HG03108 (cell line): Measurements from ENCODE around the gene GNA12.

ENCODE experiments used
- ATAC-seq: cut with Tn5 transposase; IDR thresholded peaks from one replicate; pipeline ENCODE4 v1.9.1; 2021; ENCODE audit warnings: moderate library complexity; ENCODE audit not compliant: unreplicated experiment

Gene GNA12

GRCh38 chr7:2786607-2787116 lies 57.4 kb downstream of the GNA12 start:
- no peak for ATAC-seq

GRCh38 chr7:2785071-2785500 lies 59.0 kb downstream of the GNA12 start:
- no peak for ATAC-seq

GRCh38 chr7:2782565-2782964 lies 61.5 kb downstream of the GNA12 start:
- ATAC-seq, result no peak

- ATAC-seq, result no peak
These were observed 62.0 kb downstream of the GNA12 start for GRCh38 chr7:2782121-2782520.

GRCh38 chr7:2781636-2782035 lies 62.5 kb downstream of the GNA12 start:
- ATAC-seq, result no peak

GRCh38 chr7:2779051-2779450 lies 65.1 kb downstream of the GNA12 start:
- no peak for ATAC-seq

GRCh38 chr7:2777898-2778535 lies 66.1 kb downstream of the GNA12 start:
- ATAC-seq, result no peak

- no peak for ATAC-seq
These were observed 67.7 kb downstream of the GNA12 start for GRCh38 chr7:2776401-2776800.

- ATAC-seq, result no peak
These were observed 68.3 kb downstream of the GNA12 start for GRCh38 chr7:2775785-2776184.

- no peak for ATAC-seq
These were observed 68.7 kb downstream of the GNA12 start for GRCh38 chr7:2775376-2775775.

- ATAC-seq, result no peak
These were observed 69.2 kb downstream of the GNA12 start for GRCh38 chr7:2774935-2775334.

- ATAC-seq, result no peak
These were observed 69.8 kb downstream of the GNA12 start for GRCh38 chr7:2774280-2774679.

- ATAC-seq, result no peak
These were observed 70.5 kb downstream of the GNA12 start for GRCh38 chr7:2773608-2774007.

GRCh38 chr7:2771274-2771731 lies 72.8 kb downstream of the GNA12 start:
- ATAC-seq, result no peak

- no peak for ATAC-seq
These were observed 79.5 kb downstream of the GNA12 start for GRCh38 chr7:2764621-2765020.

GRCh38 chr7:2763597-2763996 lies 80.5 kb downstream of the GNA12 start:
- no peak for ATAC-seq

- no peak for ATAC-seq
These were observed 82.2 kb downstream of the GNA12 start for GRCh38 chr7:2761801-2762497.

GRCh38 chr7:2761131-2761624 lies 82.9 kb downstream of the GNA12 start:
- no peak for ATAC-seq

- no peak for ATAC-seq
These were observed 83.8 kb downstream of the GNA12 start for GRCh38 chr7:2760098-2760889.

GRCh38 chr7:2759736-2760097 lies 84.4 kb downstream of the GNA12 start:
- no peak for ATAC-seq
